Astrocyte of the spinal cord (primary cell): ENCODE results near the gene MYOC.

Experiments used
- DNase-seq: peaks from one replicate; pipeline ENCODE4 v3.0.0; 2011; ENCODE audit warnings: low read depth, low spot score
- H3K4me3 ChIP-seq: 2 replicates; pipeline ENCODE4 v1.5.1; 2011; ENCODE audit warnings: low read depth, mild to moderate bottlenecking, low read length, moderate library complexity
- CTCF ChIP-seq: IDR thresholded peaks from 2 replicates; pipeline ENCODE4 v1.5.1; 2012; ENCODE audit warnings: low read depth, mild to moderate bottlenecking, low read length, inconsistent platforms
- in situ Hi-C: cut with HindIII; loops from 2 replicates; pipeline ENCODE4 v1.10.0; 2017; ENCODE audit warnings: low sequenced_read_pairs

Gene MYOC

GRCh38 chr1:171653796-171654195 lies 1.3 kb upstream of the MYOC start:
- TF ChIP-seq CTCF: no peak
- no peak overlapping the region for H3K4me3 ChIP-seq
- in situ Hi-C loops: no loop called here

GRCh38 chr1:171646249-171646560 lies 6.3 kb downstream of the MYOC start:
- in situ Hi-C loops: no loop called here
- TF ChIP-seq CTCF: no peak
- no peak for DNase-seq
- H3K4me3 ChIP-seq: no peak overlapping the region

More at GRCh38 chr1:171653796-171654195, 1.3 kb upstream of the MYOC start:
- no peak for DNase-seq

- peak; percentile 17 for DNase-seq
- no peak overlapping the region for H3K4me3 ChIP-seq
- in situ Hi-C loops: no loop called here
- no peak for TF ChIP-seq CTCF
These were observed 6.8 kb downstream of the MYOC start for GRCh38 chr1:171645553-171646248.

- in situ Hi-C loops: no loop called here
- peak; percentile 92 for TF ChIP-seq CTCF
- H3K4me3 ChIP-seq: no peak overlapping the region
- DNase-seq: peak; percentile 84
These were observed 7.5 kb downstream of the MYOC start for GRCh38 chr1:171644805-171645483.

- no peak for DNase-seq
- in situ Hi-C loops: no loop called here
- TF ChIP-seq CTCF: no peak
- H3K4me3 ChIP-seq: no peak overlapping the region
These were observed 9.3 kb downstream of the MYOC start for GRCh38 chr1:171643156-171643555.

- H3K4me3 ChIP-seq: no peak overlapping the region
- DNase-seq: no peak
- in situ Hi-C loops: no loop called here
- no peak for TF ChIP-seq CTCF
These were observed 10.3 kb downstream of the MYOC start for GRCh38 chr1:171642197-171642596.
